HepG2 (cell line): ENCODE results near the gene SPP2. TPM values are rescaled to one million over a fixed set of nuclear protein-coding genes. Genes with fewer than 3 reads are reported as not detected.

Experiments
- ATAC-seq: fragments of 200-7000 bp; cut with Tn5 transposase; 3 replicates; pipeline ENCODE4 v1.9.1; 2020; ENCODE audit warnings: mild to moderate bottlenecking, moderate library complexity
- BruUV-seq: library from RNA; stranded (reverse); fragments of 400-500 nt; replicated peaks from 2 replicates; lab custom pipeline; 2021; lab: Mats Ljungman, UMichigan
- CTCF ChIA-PET: fragments of 300-600 bp; formaldehyde crosslinking; extraction: SDS; loops from one replicate; lab custom pipeline; 2021; ENCODE audit warnings: low total read pairs, inconsistent platforms, low intra/inter-chr PET ratio; lab: Yijun Ruan, JAX
- POLR2A ChIA-PET: fragments of 350-600 bp; sonication (Branson Sonifier 250); formaldehyde crosslinking; loops from one replicate; lab custom pipeline; 2020; ENCODE audit warnings: antibody characterized with exemption, inconsistent platforms; lab: Yijun Ruan, JAX
- DNase-seq: peaks from one replicate; pipeline ENCODE4 v3.0.0-alpha.2; 2015; ENCODE audit warnings: low spot score
- FAIRE-seq: peaks from 3 replicates; lab custom pipeline; 2011; peaks lifted over from hg19 to GRCh38; lab: Jason Lieb, UNC
- H2AFZ ChIP-seq: one replicate; pipeline ENCODE4 v1.6.1; 2011; ENCODE audit warnings: low read length, inconsistent platforms
- H3K27ac ChIP-seq: fragments of 300-600 bp; 3 replicates; pipeline ENCODE4 v1.8.0; 2011; ENCODE audit warnings: mixed run types, mild to moderate bottlenecking, mixed read lengths, low read length, inconsistent platforms; ENCODE audit not compliant: insufficient read depth; ENCODE audit errors: extremely low read length
- H3K27me3 ChIP-seq, 2 experiments: fragments of 200-600 bp in 1 of 2; 2 replicates in 1 of 2; 3 replicates in 1 of 2; pipeline versions ENCODE4 v1.6.0 to v1.8.0; 2011; ENCODE audit warnings: low read length in 2 of 2, mild to moderate bottlenecking in 2 of 2, moderate library complexity in 2 of 2, inconsistent platforms in 1 of 2; ENCODE audit not compliant: insufficient read depth in 2 of 2, control insufficient read depth in 1 of 2
- H3K36me3 ChIP-seq, 2 experiments: fragments of 200-600 bp in 1 of 2; replicated peaks in 1 of 2; 2 replicates in 1 of 2; 3 replicates in 1 of 2; pipeline versions ENCODE4 v1.5.1 to v1.8.0; 2011; ENCODE audit warnings: low read length in 2 of 2, inconsistent platforms in 1 of 2; ENCODE audit not compliant: insufficient read depth in 2 of 2, control insufficient read depth in 1 of 2
- H3K4me1 ChIP-seq: 2 replicates; pipeline ENCODE4 v1.5.1; 2012; ENCODE audit warnings: low read length, inconsistent platforms; ENCODE audit not compliant: insufficient read depth
- H3K4me2 ChIP-seq: 2 replicates; pipeline ENCODE4 v1.6.0; 2011; ENCODE audit warnings: low read depth, low read length, inconsistent platforms
- H3K4me3 ChIP-seq, 3 experiments: fragments of 200-600 bp in 1 of 3; sonication (generic), shearing (Covaris generic) in 1 of 3; replicated peaks in 1 of 3; 2 replicates each; pipeline ENCODE4 v1.5.1; 2011 to 2016; ENCODE audit warnings: low read length in 3 of 3, inconsistent platforms in 2 of 3, low read depth in 2 of 3, mild to moderate bottlenecking in 2 of 3, control low read depth in 1 of 3, mixed read lengths in 1 of 3; ENCODE audit not compliant: insufficient read depth in 1 of 3
- H3K79me2 ChIP-seq: one replicate; pipeline ENCODE4 v1.6.1; 2011; ENCODE audit warnings: low read length, inconsistent platforms; ENCODE audit not compliant: insufficient read depth
- H3K9ac ChIP-seq: 2 replicates; pipeline ENCODE4 v1.6.0; 2011; ENCODE audit warnings: mild to moderate bottlenecking, low read depth, low read length, inconsistent platforms; ENCODE audit not compliant: insufficient read depth
- H3K9me3 ChIP-seq: 2 replicates; pipeline ENCODE4 v1.5.1; 2012; ENCODE audit warnings: mild to moderate bottlenecking, low read length
- H4K20me1 ChIP-seq: 2 replicates; pipeline ENCODE4 v1.6.0; 2011; ENCODE audit warnings: inconsistent platforms, mild to moderate bottlenecking, low read length, moderate library complexity; ENCODE audit not compliant: insufficient read depth
- GATA4 ChIP-seq: sonication (generic); IDR thresholded peaks from 2 replicates; pipeline ENCODE4 v1.6.1; 2016; ENCODE audit warnings: antibody characterized with exemption, low read depth, borderline replicate concordance
- MNT ChIP-seq: fragments of 450-650 bp; IDR thresholded peaks from 2 replicates; pipeline ENCODE4 v1.6.1; 2016
- PRDM15 ChIP-seq: sonication (generic); formaldehyde crosslinking; IDR thresholded peaks from 2 replicates; pipeline ENCODE4 v1.4.0; 2020; ENCODE audit warnings: missing genetic modification reagents
- THAP9 ChIP-seq: sonication (generic); formaldehyde crosslinking; IDR thresholded peaks from 2 replicates; pipeline ENCODE4; 2020; ENCODE audit warnings: missing genetic modification reagents, mild to moderate bottlenecking, borderline replicate concordance
- WGBS: methylation state at CpG from one replicate; pipeline ENCODE4 v1.1.6; 2017; ENCODE audit warnings: low lambda C conversion rate; 5-methylcytosine and 5-hydroxymethylcytosine counted together
- in situ Hi-C: cut with HindIII; loops from 2 replicates; pipeline ENCODE4 v1.10.0; 2017; ENCODE audit warnings: low pct_unique_long_range_greater_than_20kb; ENCODE audit not compliant: extremely low pct_ligation_motif_present
- intact Hi-C: fragments of 100-400 bp; cut with micrococcal nuclease; formaldehyde crosslinking; loops from one replicate; pipeline ENCODE4 v1.10.0; 2022; ENCODE audit not compliant: unreplicated experiment
- polyA plus RNA-seq, 8 experiments: library from polyadenylated mRNA; depleted of rRNA in 3 of 8; stranded (reverse) in 7 of 8; unstranded in 1 of 8; fragments of >200 nt; fragmentation: Illumina TruSeq in 4 of 8; extraction: Trizol in 4 of 8; gene quantifications; 2 replicates each; pipeline versions ENCODE4 v1.2.1 to v1.2.3, GENCODE V29; 2011 to 2016; ENCODE audit warnings: low read depth in 4 of 8, missing spikeins in 1 of 8, mixed read lengths in 1 of 8; ENCODE audit not compliant: insufficient read depth in 1 of 8
- total RNA-seq, 5 experiments: library from RNA; depleted of rRNA; stranded (reverse); fragments of >200 nt; fragmentation: Illumina TruSeq; extraction: Trizol; gene quantifications; 2 replicates each; pipeline ENCODE4 v1.2.3, GENCODE V29; 2016; ENCODE audit warnings: low read depth in 1 of 5

The SPP2 gene
- total and polyA plus RNA-seq, 2 of the 13 experiments (the other 11 are each of a cell fraction or from before 2014, with no cell fraction given): not detected

- Histone ChIP-seq H3K4me2 (no peak overlapping the region), H3K4me3 (no peak overlapping the region), H3K9me3 (no peaks in the 10 kb centered on the region), H3K9ac (no peak overlapping the region), H3K36me3 (no peaks in the 10 kb centered on the region), H3K27ac (no peak overlapping the region), H2AFZ (no peak overlapping the region), H3K79me2 (no peaks in the 10 kb centered on the region)
- intact Hi-C loops: no loop called here
- no peak for FAIRE-seq
- CTCF ChIA-PET: no interaction called here
- TF ChIP-seq MNT (peak; percentile 49; the same call in 1 of the 2 replicates), THAP9 (CRISPR knock-in tag) (no peak)
- TF ChIP-seq, all 625 proteins: peak for 1
- WGBS: 95% methylated on average over 52 of the region's 52 CpGs
- DNase-seq: no peak
- Histone ChIP-seq H4K20me1 (no peaks in the 10 kb centered on the region), H3K4me1 (no peaks in the 10 kb centered on the region), H3K27me3 (peaks cover 0 to 5% of the 10 kb centered on the region in 2 experiments; a peak in 2 of 5 replicates)
- POLR2A ChIA-PET: no interaction called here
- ATAC-seq: no peak
- in situ Hi-C loops: no loop called here
- no TSS peak for BruUV-seq
These were observed 45.7 kb downstream of the SPP2 start for GRCh38 chr2:234096164-234096563.

- FAIRE-seq: no peak
- in situ Hi-C loops: no loop called here
- intact Hi-C loops: no loop called here
- H2AFZ ChIP-seq: no peak overlapping the region
- H3K27me3 ChIP-seq: peaks cover 0 to 5% of the 10 kb centered on the region in 2 experiments; a peak in 1 of 5 replicates
- H3K4me2 ChIP-seq: no peak overlapping the region
- no peaks in the 10 kb centered on the region for H3K36me3 ChIP-seq
- ChIA-PET POLR2A (no interaction called here), CTCF (no interaction called here)
- no peak for TF ChIP-seq GATA4
- no peak for TF ChIP-seq PRDM15 (CRISPR knock-in tag)
- no peak for ATAC-seq
- H4K20me1 ChIP-seq: no peaks in the 10 kb centered on the region
- no peak for DNase-seq
- H3K27ac ChIP-seq: no peak overlapping the region
- 51% methylated on average over 6 of the region's 6 CpGs for WGBS
- no peak overlapping the region for H3K9ac ChIP-seq
- H3K4me3 ChIP-seq: no peak overlapping the region
- H3K4me1 ChIP-seq: no peaks in the 10 kb centered on the region
- no peaks in the 10 kb centered on the region for H3K9me3 ChIP-seq
- BruUV-seq: no TSS peak
- no peaks in the 10 kb centered on the region for H3K79me2 ChIP-seq
These were observed 48.2 kb downstream of the SPP2 start for GRCh38 chr2:234098681-234099080.
